ENCODE data around the gene CXXC5. TPM values are rescaled to one million over a fixed set of nuclear protein-coding genes. Genes with fewer than 3 reads are reported as not detected.

CXXC5 gene
- total RNA-seq, 2 experiments from 2014 or later = 1.2 to 1.7 TPM

DNA sequence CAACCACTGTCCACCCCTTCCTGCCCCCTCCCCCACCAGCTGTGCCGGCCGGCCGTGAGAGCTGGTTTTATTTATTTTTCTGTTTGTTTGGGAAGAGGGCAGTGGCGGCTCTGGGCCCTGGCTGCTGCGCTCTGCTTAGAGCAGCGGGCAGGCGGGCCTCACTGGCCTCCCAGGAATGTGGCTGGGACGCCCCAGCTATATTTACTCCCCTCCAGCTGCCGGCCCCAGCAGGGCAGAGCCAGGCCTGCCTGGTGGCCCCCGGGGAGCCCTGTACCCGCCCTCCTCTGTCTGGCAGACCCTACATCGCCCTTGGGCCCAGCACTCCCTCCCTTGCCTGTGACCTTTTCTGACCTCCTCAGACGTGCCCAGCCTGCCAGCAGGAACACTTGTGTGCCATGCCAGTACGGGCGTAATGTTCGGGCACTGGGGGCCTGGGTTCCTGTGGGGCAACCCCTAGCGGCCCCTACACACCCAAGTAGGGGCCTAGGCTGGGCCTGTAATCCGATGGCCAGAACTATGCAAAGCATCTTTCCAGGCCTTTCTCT lies 7.7 kb downstream of the CXXC5 start:
- CTCF ChIA-PET = interaction anchor here (0.8 kb wide), 1 partner anchor 22 kb away, joined by 3 read pairs; no protein-coding TSS in a partner anchor
- Mint-ChIP-seq H3K27me3 (ENCODE audit: low read depth) (peaks cover 36% of the 10 kb centered on the region), H3K27ac (no peak overlapping the region), H3K36me3 (ENCODE audit: low read depth) (no peaks in the 10 kb centered on the region), H3K4me3 (no peak overlapping the region), H3K4me1 (ENCODE audit: low read depth) (peaks cover 19% of the 10 kb centered on the region), H3K9me3 (no peaks in the 10 kb centered on the region)
- intact Hi-C loops (cut with micrococcal nuclease) = no loop called here
- no peak for DNase-seq

DNA sequence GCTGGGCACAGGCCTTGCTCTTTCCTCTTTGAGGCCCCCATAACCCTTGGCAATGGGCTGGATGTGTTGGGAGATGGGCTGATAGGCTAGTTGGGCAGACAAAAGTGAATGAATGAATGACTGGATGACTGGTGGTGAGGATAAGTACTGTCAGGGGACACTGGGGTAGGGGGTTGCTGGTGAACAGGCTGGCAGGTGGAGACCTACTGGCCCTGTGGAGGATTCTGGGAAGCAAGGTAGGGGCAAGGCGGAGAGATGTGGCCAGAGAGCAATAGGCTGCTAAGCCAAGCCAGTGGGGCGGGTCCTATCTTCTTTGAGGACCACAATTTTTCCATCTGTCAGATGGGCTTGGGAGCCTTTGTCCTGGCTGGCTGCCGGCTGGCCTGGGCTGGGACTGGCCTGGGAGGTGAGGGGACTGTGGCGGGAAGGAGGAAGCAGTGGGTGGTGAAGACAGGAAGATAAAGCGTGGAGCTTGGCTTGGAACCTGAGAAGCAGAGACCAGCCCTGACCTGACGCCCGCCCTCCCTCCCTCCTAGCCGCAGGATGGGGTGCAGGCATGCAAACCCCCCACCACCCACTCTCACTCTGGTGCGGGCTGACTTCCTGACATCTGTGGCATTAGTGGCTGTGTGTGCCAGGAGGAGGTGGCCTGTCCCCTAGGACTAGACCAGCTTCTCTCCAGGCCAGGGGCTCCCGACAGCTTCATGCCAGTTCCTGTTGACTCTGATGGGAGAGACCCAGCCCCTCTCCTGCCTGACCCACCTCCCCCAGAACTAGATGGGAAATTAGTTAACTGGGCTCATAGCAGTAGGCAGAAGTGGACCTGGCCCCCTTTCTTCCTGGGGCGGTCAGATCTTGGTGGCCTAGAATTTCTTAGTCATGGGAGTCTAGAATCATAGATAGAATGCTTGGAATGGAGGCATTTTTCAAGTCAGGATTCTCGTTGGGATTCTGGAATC lies 9.5 kb downstream of the CXXC5 start:
- no peaks in the 10 kb centered on the region for H3K9me3 Mint-ChIP-seq
- CTCF ChIA-PET = no interaction called here
- H3K36me3 Mint-ChIP-seq (ENCODE audit: low read depth) = no peaks in the 10 kb centered on the region
- DNase-seq = no peak
- peaks cover 21% of the 10 kb centered on the region for H3K27me3 Mint-ChIP-seq (ENCODE audit: low read depth)
- intact Hi-C loops (cut with micrococcal nuclease) = no loop called here
- H3K4me1 Mint-ChIP-seq (ENCODE audit: low read depth) = peaks cover 4% of the 10 kb centered on the region
- no peak overlapping the region for H3K4me3 Mint-ChIP-seq
- H3K27ac Mint-ChIP-seq = no peak overlapping the region

DNA sequence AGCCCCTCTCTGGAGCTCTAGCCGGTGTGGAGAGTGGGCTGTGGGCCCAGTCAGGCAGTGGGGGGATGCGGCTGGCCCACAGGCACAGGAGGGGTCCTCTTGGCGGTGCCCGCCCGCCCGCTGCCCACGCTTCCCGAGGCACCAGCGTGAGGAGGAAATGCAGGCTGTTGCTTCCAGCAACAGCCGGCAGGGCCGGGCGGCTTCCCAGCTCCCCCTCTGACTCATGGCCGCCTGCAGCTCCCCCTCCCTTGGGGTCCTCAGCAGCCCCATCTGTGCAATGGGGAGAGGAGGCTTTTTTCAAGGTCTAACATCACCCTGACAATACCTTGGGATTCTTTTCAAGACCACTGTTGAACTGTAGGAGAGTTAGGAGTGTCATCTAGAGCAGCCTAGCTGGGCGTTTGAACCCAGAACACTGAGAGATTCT lies 10.4 kb downstream of the CXXC5 start:
- intact Hi-C loops (cut with micrococcal nuclease) = no loop called here
- Mint-ChIP-seq H3K4me3 (no peak overlapping the region), H3K27me3 (ENCODE audit: low read depth) (peaks cover 16% of the 10 kb centered on the region), H3K9me3 (no peaks in the 10 kb centered on the region), H3K4me1 (ENCODE audit: low read depth) (peaks cover 3% of the 10 kb centered on the region), H3K36me3 (ENCODE audit: low read depth) (no peaks in the 10 kb centered on the region), H3K27ac (no peak overlapping the region)
- no peak for DNase-seq
- CTCF ChIA-PET = no interaction called here

DNA sequence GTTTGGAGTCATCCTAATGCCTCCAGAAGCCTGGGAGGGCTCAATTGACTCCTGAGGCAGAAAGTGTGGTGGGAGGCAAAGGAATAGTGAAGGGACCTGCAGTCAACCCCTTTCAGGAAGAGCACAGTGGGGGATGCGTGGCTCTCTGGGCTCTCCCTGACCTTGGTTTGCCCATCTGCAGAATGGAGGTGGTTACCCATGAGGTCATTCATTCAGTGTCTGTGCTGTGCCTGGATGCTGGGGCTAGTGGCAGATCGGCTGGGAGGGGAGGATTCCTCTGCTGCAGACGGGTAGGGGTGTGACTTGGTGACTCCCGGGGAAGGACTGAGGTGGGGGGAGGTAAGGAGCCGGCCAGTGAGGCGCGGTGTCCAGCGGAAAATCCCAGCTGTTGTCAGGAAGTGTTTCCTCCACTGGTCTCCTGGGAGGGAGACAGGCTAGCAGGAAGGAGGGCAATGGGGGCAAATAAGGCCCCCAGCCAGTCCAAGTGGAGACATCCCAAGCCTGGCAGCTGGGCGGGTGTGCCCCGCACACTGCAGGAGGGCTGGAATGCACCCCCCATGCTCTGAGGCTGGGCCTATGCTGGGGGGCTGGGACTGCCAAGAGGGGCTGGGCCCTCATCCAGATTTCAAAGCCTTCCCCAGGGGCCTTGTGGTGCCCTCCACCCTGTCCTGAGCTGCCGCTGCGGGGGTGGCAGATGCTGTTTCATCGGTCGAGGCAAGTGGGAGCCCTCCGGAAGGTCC lies 10.9 kb downstream of the CXXC5 start:
- peaks cover 13% of the 10 kb centered on the region for H3K27me3 Mint-ChIP-seq (ENCODE audit: low read depth)
- DNase-seq = no peak
- H3K27ac Mint-ChIP-seq = no peak overlapping the region
- CTCF ChIA-PET = no interaction called here
- intact Hi-C loops (cut with micrococcal nuclease) = no loop called here
- H3K36me3 Mint-ChIP-seq (ENCODE audit: low read depth) = no peaks in the 10 kb centered on the region
- no peak overlapping the region for H3K4me3 Mint-ChIP-seq
- H3K4me1 Mint-ChIP-seq (ENCODE audit: low read depth) = peaks cover 3% of the 10 kb centered on the region
- no peaks in the 10 kb centered on the region for H3K9me3 Mint-ChIP-seq

DNA sequence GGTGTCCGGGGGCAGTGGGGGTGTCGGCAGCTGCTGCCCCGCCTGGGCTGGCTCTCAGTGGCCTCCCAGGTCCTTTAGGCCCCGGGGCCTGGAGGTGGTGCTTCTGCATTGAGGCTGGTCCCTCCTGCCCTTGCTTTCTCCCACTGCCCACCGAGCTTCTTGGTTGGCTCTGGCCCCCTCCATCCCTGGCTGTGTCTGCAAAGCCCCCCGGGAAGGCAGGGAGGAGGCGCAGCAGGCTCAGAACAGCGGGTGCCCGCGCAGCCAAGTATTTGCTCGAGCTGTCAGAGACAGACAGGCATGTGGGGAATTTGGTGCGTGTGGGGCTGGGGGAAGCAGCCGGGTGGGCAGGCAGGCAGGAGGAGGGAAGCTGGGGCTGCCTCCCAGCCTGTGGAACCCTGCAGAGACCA lies 11.5 kb downstream of the CXXC5 start:
- intact Hi-C loops (cut with micrococcal nuclease) = no loop called here
- Mint-ChIP-seq H3K9me3 (no peaks in the 10 kb centered on the region), H3K27me3 (ENCODE audit: low read depth) (peaks cover 10% of the 10 kb centered on the region), H3K27ac (no peak overlapping the region), H3K4me1 (ENCODE audit: low read depth) (peaks cover 3% of the 10 kb centered on the region), H3K36me3 (ENCODE audit: low read depth) (no peaks in the 10 kb centered on the region), H3K4me3 (no peak overlapping the region)
- CTCF ChIA-PET = interaction anchor here (1.0 kb wide), 1 partner anchor 11 kb away, joined by 3 read pairs; no protein-coding TSS in a partner anchor
- DNase-seq = no peak

DNA sequence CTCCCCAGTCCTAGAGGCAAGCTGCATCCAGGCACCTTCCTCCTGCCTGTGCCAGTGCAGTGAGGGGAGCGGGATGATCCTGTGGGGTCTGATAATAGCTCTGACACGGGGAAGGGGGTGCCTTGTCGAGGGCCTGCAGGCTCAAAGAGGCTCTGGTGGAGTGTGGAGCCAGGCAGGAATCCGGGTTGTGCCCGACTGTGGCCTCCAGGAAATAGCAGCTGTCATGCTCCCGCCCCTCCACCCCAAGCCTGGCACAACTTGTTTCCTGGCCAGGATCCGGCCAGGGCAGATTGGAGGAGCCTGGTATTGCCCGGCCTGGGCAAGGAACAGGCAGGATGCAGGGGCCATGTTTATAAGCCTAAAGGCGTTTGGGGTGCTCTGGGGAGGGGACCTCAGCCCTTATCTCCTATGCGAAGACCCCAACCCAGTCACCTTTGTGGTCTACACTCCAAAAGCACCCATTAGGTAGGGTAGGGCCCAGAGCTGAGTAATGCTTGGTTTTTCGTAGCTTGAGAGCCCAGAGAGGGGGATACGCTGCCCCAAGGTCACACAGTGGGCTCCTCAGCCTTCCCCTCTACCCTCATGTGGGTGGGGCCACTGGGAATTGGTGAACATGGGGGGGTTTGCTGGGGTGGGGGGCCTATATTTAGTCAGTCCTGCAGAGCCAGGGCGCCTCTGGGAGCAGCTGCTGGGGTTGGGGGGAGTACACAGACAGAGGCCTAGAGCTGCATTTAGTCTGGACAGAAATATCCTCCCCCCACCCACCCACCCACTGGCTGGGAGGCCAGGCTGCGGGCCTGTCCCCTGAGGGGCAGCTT lies 12.2 kb downstream of the CXXC5 start:
- Mint-ChIP-seq H3K4me3 (no peak overlapping the region), H3K36me3 (ENCODE audit: low read depth) (no peaks in the 10 kb centered on the region), H3K4me1 (ENCODE audit: low read depth) (peaks cover 3% of the 10 kb centered on the region), H3K9me3 (no peaks in the 10 kb centered on the region), H3K27me3 (ENCODE audit: low read depth) (peaks cover 9% of the 10 kb centered on the region), H3K27ac (no peak overlapping the region)
- CTCF ChIA-PET = interaction anchor here (0.8 to 1.2 kb wide), 3 partner anchors 11 to 309 kb away, joined by 3 read pairs; no protein-coding TSS in a partner anchor
- DNase-seq = no peak
- intact Hi-C loops (cut with micrococcal nuclease) = no loop called here

DNA sequence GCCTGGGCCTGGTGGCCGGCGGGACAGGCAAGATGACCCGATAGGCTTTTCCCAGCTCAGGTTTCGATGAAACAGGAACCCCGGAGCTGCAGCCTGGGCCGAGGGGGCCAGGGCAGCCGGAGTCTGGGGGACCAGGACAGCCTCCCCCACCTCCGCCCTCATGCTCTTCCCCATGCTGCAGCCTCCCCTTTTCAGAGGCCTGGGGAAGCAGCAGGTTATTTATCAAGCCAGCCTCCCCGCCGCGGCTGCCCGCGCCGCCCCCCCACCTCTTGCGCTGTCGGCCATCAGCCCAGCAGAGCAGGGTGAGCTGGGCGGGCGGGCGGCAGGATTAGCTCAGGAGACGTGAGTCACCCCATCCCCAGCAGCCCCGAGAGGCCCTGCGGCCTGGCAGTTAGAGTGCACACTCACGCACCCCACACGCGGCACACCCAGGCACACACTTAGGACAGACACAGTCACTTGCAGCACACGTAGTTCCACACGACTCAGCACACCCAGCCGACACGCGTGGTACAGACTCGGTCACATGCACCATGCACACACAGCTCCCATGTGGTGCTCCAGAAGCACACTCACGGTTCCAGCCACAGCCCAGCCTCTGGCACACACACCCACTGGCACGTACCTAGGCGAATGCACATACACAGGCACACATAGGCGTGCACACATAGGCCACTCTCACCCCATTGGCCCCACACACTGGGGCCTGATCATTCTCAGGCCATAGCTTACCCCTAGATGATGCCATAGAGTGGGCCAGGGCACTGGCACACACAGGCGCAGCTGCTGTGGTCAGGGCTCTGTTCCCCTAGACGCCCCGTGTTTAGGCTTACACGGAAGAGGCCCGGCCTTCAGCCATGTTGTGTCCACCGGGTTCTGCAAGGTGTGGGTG lies 13.0 kb downstream of the CXXC5 start:
- Mint-ChIP-seq H3K36me3 (ENCODE audit: low read depth) (no peaks in the 10 kb centered on the region), H3K9me3 (no peaks in the 10 kb centered on the region), H3K4me3 (no peak overlapping the region), H3K4me1 (ENCODE audit: low read depth) (peaks cover 3% of the 10 kb centered on the region), H3K27ac (no peak overlapping the region), H3K27me3 (ENCODE audit: low read depth) (peaks cover 8% of the 10 kb centered on the region)
- intact Hi-C loops (cut with micrococcal nuclease) = no loop called here
- DNase-seq = no peak
- CTCF ChIA-PET = interaction anchor here (0.8 to 1.2 kb wide), 2 partner anchors 104 to 308 kb away, joined by 3 read pairs; no protein-coding TSS in a partner anchor

DNA sequence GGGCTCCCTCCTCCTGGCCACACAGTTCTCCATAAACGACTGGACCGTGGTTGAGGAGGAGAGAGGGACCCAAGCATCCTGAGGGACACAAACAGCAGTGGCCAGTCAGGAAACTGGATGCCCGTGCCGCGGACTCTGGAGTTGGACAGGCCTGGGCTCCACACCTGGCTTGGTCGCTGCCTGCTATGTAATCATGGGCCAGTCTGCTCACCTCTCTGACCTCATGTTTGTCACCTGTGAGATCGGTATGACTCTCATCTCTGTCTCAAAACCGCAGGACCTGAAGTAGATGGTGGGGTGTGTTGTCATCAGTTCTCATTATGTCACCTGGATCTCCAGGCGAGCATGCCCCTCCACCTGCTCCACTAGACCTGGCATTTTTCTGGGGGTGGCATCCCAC lies 14.5 kb downstream of the CXXC5 start:
- CTCF ChIA-PET = no interaction called here
- intact Hi-C loops (cut with micrococcal nuclease) = no loop called here
- no peak overlapping the region for H3K4me3 Mint-ChIP-seq

DNA sequence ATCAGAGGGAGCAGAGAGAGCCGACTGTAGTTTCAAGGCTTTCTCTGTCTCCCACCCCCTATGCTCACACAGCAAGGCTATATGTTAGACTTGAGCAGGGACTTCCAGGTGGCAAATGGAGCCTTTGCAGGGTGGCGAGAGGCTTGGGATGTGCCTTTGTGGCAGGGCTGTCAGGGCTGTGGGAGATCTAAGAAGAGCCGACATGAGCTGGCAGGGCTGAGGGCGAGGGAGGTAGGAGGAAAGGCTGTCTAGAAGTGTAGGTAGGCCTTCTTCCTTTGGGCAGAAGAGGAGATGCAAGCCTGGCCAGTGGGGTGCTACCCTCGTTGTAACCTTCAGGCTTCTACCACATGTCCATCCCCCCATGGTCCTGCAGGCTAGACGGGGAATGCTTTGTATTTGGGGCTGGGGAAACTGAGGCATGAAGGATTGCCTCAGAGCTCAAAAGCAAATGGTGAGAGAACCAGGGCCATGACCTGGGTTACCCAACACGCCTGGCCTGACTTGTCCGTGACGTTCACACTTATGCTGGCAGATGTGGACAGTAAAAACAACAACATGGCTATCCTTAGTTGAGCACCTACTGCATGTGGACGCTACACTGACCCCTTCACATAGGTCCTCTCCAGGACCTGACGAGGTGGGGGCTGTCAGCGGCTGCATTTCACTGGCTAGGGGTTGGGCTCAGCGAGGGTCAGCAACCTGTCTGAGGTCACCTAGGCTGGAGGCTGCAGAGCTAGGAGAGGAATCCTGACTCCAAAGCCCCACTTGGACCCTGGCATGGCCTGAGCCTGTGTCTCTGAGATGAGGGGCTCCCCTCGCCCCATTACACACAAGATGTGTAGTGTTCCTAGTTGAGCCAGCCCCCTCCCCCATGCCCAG lies 15.3 kb downstream of the CXXC5 start:
- Mint-ChIP-seq H3K4me3 (no peak overlapping the region), H3K4me1 (ENCODE audit: low read depth) (peaks cover 8% of the 10 kb centered on the region), H3K36me3 (ENCODE audit: low read depth) (no peaks in the 10 kb centered on the region), H3K27me3 (ENCODE audit: low read depth) (peaks cover 6% of the 10 kb centered on the region), H3K9me3 (no peaks in the 10 kb centered on the region), H3K27ac (no peak overlapping the region)
- intact Hi-C loops (cut with micrococcal nuclease) = no loop called here
- DNase-seq = no peak
- CTCF ChIA-PET = interaction anchor here (0.5 to 1.1 kb wide), 2 partner anchors 16 to 31 kb away, joined by 3 read pairs; no protein-coding TSS in a partner anchor

More for the DNA sequence above, 14.5 kb downstream of the CXXC5 start:
- H3K27ac Mint-ChIP-seq = no peak overlapping the region
- peaks cover 8% of the 10 kb centered on the region for H3K27me3 Mint-ChIP-seq (ENCODE audit: low read depth)
- no peaks in the 10 kb centered on the region for H3K36me3 Mint-ChIP-seq (ENCODE audit: low read depth)
- H3K9me3 Mint-ChIP-seq = no peaks in the 10 kb centered on the region
- no peak for DNase-seq
- peaks cover 9% of the 10 kb centered on the region for H3K4me1 Mint-ChIP-seq (ENCODE audit: low read depth)

DNA sequence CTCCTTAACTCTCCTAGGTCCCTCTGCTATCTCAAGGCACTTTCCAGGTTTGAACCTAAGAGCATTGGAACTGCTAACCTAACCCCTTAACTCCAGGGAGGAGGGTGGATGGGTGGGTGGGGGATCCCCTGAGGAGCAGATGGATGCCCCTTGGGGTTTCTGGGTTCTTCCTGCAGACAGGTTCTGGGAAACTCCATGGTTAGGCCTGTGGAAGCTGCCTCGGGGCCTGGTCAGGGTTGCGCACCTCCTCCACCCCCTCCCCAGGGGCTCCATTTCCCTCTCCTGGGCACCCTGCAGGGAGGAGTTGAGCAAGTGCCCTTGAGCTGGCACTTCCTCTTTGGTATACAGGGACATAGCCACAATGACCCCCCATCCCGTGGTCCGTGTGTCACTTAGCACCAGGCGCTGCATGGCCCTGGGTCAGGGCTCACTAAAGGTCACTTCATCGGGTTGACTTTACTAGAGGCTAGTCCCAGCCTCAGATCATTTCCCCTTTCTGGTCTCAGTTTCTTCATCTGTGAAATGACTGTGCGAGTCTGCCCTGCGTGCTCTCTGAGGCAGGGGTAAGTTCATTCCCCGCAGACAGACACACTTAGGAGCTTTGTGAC lies 16.0 kb downstream of the CXXC5 start:
- peaks cover 4% of the 10 kb centered on the region for H3K27me3 Mint-ChIP-seq (ENCODE audit: low read depth)
- no peak overlapping the region for H3K27ac Mint-ChIP-seq
- H3K36me3 Mint-ChIP-seq (ENCODE audit: low read depth) = no peaks in the 10 kb centered on the region
- H3K4me3 Mint-ChIP-seq = no peak overlapping the region
- H3K9me3 Mint-ChIP-seq = no peaks in the 10 kb centered on the region
- peaks cover 15% of the 10 kb centered on the region for H3K4me1 Mint-ChIP-seq (ENCODE audit: low read depth)
- intact Hi-C loops (cut with micrococcal nuclease) = no loop called here
- DNase-seq = no peak
- CTCF ChIA-PET = interaction anchor here (1.0 to 1.1 kb wide), 2 partner anchors 16 to 31 kb away, joined by 3 read pairs; no protein-coding TSS in a partner anchor
